Activated CD4-positive, alpha-beta T cell treated with anti-CD3 and anti-CD28 coated beads, Interleukin-2, amount 50 U/mL, for 4 hours (primary cell): Measurements from ENCODE around the gene MTFP1.
"Not testable (repeated sequence)": the region's sequence is repeated elsewhere in the genome, so short reads cannot be mapped to it uniquely, and the experiment has no call there.

ENCODE experiments used
- DNase-seq, 2 experiments: peaks; one replicate each; pipeline ENCODE4 v3.0.0-alpha.2; 2020

MTFP1 gene

DNA sequence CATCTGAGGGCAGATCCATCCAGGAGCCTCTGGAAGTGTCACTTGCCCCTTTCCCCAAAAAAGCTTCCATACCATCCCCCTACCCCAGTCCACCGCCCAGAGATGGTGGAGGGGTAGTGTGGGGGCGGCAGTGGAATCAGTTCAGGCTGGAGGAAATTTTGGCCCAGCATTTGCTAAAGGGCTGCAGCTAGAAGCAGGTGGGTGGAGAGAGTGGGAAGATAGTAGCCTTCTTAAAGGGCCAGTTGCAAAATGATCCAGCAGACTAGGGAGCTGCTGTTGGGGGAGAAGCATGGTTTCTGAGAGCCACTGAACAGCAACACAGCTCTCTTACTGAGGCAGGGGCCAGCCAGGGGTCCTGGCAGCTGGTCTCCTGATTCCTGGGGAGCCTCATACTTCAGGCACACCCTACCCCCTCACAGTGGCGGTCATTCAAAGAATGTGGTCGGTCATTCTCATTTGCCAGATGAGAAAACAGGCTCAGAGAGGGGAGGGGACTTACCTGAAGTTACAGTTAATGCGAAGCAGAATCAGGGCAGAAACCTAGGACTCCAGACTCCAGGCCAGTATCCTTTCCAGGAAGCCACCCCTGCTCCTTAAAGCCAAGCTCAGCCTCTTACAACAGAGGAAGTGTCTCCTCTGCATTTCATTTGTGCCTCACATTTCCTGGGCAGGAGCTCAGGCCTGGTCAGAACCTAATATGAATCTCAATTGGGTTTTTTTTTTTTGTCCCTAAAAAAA lies 23.4 kb upstream of the MTFP1 start:
- DNase-seq = no peak

DNA sequence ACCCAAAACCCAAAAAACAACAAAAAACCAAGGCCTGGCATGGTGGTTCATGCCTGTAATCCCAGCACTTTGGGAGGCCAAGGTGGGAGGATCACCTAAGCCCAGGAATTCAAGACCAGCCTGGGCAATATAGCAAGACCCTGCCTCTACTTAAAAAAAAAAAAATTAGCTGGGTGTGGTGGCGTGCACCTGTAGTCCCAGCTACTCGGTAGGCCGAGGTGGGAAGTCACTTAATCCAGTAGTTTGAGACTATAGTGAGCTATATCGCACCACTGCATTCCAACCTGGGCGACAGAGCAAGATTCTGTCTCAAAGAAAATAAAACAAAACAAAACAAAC lies 22.8 kb upstream of the MTFP1 start:
- not testable (repeated sequence) for DNase-seq

DNA sequence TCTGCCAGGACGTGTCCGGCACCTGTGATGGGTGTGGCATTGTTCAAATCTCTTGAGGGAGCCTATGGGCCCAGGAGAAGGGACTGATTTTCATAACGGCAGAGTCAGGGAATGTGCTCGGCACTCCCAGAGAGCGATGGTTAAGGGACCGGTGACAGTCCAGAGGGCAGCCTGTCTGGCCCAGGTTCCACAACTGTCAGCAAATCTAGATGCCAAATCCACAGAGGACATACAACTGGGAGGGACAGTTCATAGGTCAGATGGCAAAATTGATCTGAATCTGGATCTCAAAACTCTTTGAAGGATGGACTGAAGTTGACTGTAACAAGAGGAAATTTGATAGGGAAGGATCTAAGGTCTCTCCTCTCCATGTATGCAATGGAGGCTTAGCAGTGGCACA lies 21.3 kb upstream of the MTFP1 start:
- DNase-seq = no peak

DNA sequence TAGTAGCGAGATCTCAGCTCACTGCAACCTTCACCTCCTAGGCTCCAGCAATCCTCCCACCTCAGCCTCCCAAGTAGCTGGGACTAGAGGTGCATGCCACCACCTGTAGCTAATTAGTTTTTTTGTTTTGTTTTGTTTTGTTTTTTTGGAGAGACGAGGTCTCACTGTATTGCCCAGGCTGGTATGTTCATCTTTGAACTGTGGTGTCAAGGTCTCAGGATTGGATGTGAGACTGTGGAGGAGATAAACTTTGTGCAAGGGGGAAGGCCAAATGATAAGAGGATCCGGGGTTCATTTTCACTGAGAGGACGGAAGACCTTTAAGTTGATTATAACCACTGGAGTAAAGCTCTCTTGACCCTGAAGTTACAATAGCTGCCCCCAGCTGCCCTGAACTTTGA lies 19.8 kb upstream of the MTFP1 start:
- no peak for DNase-seq

DNA sequence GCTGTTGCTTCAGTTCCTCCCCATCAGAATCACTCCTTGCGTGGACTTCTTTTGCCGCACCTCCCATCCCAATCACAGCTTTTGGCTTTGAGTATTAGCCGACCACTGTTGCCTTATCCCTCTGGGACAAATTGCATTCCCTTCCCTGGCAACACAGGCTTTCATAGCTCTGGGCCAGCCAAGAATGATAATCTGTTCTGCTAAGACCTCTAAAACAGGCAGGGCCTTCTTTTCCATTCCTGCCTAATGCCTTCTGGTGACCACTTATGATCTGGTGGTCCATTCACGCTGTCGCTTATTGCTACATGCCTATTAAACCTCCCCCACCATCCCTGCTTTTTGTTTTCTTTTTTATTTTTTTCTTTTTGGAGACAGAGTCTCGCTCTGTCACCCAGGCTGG lies 19.2 kb upstream of the MTFP1 start:
- DNase-seq = no peak

DNA sequence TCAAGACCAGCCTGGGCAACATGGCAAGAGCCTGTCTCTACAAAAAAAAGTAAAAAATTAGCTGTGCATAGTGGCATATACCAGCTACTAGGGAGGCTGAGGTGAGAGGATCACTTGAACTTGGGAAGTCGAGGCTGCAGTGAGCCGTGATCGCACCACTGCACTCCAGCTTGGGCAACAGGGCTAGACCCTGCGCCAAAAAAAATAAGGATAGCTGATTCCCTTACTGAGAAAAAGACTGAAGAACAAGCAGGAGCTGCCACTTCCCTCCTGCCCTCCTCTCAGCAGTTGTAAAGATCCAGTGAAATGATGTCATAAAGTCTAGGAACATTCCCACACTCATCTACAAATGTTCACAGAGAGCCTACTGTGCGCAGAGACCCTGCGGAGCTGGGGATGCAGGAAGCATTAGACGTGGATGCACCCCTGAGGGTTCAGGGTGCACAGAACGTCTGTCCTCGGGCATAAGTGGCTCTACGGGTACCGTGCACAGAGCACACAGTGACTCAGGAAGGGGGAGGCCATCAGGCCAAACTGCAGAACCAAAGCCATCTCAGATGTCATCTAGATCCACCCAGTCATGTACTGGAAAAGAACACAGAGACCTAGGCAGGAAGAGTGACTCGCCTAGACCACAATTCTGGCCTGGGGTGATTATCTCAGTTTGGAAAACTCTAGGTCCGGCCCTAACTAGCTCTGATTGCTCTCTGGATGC lies 17.0 kb upstream of the MTFP1 start:
- DNase-seq = no peak

DNA sequence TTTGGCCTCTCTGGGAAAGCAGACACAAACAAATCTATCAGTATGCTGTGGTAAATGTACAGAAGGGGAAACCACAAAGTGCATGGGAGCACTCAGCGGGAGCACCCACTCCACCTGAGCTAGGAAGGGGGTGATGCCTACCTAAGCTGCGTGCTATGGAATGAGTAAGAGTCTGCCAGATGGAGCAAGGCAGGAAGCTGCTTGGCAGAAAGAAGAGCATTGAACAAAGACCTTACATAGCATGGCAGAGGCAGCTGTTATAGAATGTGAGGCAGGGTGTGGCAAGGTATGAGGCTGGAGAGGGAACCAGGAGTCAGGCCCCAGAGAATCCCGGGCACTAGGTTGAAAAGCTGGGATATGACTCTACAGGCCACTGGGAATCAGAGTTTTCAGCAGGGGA lies 13.8 kb upstream of the MTFP1 start:
- DNase-seq = no peak

DNA sequence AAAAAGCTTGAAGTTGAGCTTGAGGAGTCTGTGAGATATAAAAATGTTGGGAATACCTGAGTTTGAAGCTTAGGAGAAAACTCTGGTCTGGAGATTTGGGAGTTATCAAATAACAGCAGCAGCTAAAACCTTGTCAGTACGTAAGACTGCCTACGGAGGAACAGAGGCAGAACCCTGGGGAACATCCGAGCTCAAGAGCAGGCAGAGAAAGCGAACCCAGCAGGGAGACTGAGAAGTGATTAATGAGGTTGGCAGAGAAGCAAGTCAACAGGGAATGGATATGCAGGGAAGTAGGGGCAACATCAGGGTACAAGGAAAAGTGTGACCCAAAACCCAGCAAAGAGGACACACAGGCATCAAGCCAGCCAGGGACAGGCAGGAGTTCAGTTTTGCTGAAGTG lies 12.6 kb upstream of the MTFP1 start:
- no peak for DNase-seq

DNA sequence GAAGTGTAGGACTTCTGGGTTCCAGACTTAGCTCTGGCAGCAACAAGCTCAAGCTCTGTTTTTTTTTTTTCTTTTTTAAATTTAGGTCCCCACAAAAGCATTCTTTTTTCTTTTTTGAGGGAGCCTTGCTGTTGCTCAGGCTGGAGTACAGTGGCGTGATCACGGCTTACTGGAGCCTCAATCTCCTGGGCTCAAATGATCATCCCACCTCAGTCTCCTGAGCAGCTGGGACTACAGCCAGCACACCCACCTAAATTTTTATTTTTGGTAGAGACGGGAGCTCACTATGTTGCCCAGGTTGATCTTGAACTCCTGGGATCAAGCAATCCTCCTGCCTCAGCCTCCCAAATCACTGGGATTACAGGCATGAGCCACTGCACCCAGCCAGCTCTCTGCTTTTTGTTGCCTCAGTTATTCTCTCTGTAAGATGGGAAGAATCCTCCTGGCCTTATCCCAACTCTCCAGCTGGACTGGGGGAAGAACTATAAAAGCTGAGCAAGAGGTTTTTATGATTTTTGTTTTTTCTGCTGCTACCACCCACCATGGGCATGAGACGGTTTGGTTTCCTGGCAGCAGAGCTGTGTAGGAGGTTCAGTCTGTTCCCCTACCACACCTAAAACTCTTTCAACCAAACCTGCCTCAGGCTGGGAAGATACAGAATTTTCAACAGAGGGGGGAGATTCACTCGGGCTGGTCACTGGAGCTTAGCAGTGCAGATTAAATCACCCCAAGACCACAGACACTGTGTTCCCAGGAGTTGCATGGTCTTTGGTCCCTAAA lies 11.6 kb upstream of the MTFP1 start:
- no peak for DNase-seq

DNA sequence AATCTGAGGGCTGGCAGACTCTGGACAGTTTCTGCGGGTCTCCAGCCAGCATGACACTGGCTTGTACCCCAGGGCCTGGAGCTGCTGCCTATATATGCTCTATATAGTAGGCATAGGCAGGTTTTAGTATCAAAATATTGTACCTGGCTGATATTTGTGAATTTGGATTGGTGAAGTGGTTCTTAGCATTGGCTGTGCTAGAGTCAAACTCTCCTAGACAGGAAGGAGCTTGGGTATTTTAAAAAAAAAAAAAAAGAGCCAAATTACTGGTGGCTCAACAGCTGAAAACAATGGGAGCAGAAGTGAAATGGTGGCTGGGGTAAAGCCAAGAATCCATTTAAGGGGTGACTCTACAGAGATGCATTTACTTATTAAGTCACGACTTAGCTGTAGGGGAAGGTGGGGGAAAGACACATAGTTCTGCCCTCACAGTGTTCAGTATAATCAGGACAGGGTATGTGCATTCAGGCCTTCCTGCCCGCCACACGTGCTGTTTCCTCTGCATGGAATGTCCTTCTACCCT lies 11.0 kb upstream of the MTFP1 start:
- no peak for DNase-seq

DNA sequence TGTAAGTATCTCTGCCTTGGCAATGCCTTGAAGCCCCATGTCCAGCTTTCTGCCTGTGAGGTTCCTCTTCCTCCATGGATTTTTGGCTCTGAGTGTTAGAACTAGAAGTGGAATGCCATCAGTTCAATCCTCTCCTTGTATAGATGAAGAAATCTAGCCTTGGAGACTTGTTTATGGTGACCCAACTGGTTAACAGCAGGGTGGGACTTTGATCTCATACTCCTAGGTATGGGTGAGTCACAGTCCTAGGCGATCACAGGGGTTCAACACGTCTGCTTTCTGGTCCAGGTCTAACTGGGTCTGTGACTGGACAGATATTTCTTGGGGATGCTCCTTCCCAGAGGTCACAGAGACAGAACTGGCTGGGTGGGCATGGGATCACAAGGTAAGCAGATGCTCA lies 9.2 kb upstream of the MTFP1 start:
- no peak for DNase-seq

DNA sequence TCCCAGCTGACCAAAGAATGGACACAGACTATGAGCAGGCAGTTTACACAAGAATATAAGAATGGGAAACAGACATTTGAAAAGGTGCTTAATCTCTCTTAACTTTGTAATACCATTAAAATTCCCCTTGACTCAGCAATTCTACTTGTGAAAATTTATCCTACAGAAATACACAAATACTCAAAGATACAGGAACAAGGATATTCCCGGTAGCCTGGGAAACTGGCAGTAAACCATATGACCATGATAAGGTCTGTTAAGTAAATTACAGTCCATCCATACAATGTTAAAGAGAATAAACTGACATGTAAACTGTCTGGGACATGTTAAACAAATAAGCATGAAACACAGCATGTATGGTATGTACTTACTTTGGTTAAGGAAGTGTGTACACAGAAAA lies 8.7 kb upstream of the MTFP1 start:
- DNase-seq = no peak

DNA sequence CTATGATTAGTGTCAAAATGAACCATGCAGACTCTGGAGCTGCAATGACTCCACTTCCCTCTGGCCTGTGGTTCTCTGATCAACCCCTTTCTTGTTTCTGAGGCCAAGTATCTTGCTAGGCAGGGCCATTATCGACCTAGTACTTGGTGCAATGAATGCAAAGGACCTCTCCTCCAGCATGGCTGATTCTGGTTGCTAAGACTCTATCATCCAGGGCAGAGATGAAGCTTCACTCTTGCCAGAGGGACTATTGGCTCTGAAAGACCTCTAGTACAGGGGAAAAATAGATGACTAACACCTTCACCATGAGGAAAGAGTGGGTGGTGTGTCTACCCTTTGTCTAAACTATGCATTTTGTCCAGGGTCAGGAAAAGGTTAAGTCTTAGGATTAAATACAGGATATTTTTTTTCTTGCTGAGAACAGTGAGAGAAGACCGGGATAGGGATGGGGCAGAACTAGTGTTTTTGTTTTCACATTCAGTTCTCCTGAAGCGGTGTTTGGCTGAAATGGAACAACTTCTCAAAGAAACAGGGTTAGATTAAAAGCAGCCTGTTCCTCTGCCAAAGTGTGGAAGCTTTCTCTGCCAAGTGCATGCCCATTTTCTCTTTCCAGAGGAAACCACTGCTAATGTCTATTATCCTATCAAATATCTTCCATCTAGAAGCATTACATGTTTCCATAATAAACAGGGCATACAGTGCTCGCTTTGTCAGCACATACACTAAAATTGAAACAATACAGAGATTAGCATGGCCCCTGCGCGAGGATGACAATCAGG lies 5.0 kb upstream of the MTFP1 start:
- no peak for DNase-seq

DNA sequence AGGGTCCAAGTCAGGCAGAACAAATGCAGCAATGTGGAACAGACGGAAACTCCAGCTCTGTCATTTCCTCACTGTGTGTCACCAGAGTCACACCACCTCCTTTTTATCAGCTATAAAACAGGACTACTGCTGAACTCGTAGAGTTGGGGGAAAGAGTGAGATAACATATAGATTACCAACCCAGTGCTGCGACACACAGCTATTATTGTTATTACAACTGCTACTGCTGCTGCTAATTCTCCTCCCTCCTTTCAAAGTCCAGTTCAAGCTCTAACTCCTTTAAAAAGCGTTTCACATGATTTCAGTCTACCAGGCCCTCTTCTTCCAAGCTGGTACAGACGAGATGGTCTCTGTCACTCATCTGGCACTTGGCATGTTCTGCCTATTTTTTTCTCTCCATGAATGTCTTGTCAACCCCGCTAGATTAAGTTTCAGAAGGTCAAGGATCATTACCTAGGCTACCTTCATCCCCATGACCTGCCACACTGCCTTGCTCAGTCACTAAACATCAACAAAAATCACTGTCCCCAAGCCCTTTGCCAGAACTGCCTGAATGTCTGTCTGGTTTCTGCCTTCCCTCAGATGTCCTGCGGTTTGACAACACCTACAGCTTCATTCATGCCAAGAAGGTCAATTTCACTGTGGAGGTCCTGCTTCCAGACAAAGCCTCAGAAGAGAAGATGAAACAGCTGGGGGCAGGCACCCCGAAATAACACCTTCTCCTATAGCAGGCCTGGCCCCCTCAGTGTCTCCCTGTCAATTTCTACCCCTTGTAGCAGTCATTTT lies 3.7 kb upstream of the MTFP1 start:
- DNase-seq = no peak

DNA sequence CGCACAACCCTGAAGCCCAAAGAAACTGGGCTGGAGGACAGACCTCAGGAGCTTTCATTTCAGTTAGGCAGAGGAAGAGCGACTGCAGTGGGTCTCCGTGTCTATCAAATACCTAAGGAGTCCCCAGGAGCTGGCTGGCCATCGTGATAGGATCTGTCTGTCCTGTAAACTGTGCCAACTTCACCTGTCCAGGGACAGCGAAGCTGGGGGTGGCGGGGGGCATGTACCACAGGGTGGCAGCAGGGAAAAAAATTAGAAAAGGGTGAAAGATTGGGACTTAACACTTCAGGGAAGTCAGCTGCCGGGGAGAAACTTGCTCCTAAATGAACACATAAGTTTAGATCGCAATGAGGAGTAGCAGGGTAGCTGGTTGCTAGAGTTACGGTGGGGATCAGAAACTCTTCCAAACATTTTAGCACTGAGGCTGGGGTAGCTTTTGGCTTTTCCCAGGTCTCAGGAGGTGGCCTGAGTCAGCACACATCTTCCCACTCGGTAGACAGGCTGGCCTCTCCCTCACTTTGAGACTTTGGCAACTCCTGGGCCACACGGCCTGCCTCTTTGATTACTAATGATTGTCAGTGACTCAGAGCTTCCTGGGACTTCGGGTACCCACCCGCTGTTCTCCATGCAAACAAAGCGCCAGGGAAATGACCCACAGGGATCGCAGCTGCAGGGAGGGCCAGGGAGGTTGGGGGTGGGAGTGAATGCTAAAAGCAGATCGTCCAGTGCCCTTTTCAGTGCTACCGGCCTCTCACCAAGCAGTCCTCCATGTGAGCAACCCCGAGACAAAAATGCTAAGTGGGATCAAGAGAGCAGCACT lies 2.9 kb upstream of the MTFP1 start:
- peak; percentile 16 to 31 for DNase-seq

DNA sequence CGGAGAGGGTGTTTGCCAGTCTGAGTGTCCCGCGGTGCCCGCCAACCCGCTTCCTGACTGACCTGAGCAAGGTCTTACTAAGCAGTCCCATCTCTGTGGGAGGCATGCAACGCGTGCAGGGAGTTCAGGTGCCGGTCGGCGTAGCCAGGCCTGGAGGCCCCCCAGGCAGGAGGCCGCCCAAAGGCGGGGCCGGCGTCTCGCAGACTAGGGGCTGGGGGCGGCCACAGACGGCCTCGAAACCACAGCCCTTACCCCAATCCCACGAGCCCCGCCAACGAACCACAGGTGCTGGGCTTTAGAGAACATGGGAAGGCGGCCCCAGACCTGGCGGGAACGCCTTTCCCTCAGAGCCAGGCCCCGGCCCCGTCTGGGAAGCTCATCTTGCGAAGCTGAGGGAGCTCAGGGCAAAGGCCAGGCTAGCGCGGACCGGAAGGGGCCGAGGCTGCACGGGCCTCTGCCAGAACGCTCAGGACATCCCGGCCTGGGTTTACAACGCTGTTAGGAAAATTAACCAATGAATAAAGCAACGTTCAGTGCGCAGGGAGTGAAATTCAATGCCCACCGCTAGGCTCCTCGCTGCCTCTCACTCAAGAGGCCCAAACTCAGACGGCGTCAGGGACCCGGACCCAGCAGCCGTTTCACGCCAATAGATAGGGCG lies 2.1 kb upstream of the MTFP1 start:
- DNase-seq = peak; percentile 35 to 40

DNA sequence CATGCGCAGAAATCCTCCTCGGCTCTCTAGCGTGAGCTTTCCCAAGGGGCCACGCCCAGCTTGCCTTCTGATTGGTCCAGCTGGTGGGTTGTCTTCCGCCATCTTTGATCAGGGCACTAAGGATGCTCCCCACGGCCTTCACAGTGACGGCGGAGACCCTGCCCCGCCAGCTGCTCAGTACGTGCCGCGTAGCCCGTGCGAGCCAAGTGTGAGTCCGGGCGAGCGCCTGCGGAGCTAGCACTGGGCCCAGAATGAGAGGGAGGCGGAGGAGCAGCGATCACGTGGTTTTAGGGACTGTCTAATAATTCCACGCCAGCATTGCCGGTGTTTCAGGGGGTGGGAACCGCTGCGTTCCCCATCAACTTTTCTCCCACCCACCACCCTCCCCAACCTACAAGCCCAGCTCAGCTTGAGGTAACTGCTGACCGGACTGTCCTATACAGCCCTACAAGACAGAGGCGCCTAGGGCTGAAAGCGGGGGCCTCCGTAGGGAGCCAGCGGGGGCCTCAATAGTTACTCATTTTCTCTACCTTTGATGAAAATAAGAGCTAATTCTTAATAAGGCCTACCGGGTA lies 1.5 kb upstream of the MTFP1 start:
- DNase-seq = peak; percentile 97

DNA sequence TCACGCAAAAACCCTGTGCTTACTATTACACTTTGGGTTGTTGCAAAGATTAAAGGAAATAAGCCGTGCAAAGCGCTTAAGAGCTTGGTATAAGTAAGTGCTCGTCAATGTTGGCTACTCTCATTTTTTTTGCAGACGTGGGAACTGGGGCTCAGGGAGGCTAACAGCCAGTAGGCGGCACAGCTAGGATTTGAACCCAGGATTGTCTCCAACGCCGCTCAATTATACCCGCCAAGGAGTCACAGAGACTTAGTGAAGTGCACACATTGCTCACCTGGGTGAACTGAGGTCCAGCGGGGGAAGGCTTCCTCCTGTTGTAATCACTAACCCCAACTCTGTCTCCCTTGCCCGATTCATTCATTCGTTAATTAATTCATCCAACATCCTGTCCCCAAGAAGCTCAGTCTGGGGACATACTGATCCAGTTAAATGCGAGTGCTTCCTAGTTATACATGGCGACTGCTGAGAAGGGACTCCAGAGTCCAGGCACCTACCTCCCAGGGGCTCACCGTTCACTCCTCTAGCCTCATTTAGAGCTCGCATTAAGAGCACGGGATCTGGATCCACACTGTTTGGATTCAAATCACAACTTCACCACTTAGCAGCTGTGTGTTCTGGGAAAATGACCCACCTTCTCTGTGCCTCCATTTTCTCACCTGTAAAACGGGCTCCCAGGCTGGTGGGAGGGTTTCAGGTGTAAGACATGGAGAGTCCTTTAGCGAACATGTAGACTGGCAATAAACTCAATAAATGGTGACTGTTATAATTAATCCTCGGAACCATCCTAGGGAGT lies 838 bp upstream of the MTFP1 start:
- no peak for DNase-seq

DNA sequence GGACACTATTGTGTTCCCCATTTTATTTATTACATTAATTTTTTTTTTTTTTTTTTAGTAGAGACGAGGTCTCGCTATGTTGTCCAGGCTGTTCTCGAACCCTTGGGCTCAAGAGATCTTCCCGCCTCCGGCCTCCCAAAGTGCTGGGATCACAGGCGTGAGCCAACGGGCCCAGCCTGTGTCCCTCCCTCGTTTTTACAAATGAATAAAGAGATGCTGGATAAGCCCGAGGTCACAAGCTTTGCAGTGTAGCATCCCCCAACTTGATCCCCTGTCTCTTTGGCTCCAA lies 297 bp upstream of the MTFP1 start:
- DNase-seq = no peak
